Measurements from ENCODE around the gene FGD6.

- no peak for TF ChIP-seq CTCF (IDR thresholded peaks at IDR 0.05)
- TF ChIP-seq POLR2A (IDR thresholded peaks at IDR 0.05), result peak in 1 of 3 donors; percentile 5
Measured at GRCh38 chr12:95215949-95216348, 1.3 kb downstream of the FGD6 start.

Measured in body of pancreas (tissue), 4 donors.